GM12865 (cell line): ENCODE results near the gene SPRR1B.

Source experiments
- DNase-seq: peaks from one replicate; pipeline ENCODE4 v3.0.0; 2010; ENCODE audit warnings: low read depth
- H3K4me3 ChIP-seq: 2 replicates; pipeline ENCODE4 v1.5.1; 2011; ENCODE audit warnings: mild to moderate bottlenecking, low read depth, low read length, control low read depth
- CTCF ChIP-seq: IDR thresholded peaks from 2 replicates; pipeline ENCODE4 v1.5.1; 2011; ENCODE audit warnings: low read length, control low read depth, low read depth, inconsistent platforms; ENCODE audit not compliant: insufficient read depth; ENCODE audit errors: missing control alignments

SPRR1B gene

GRCh38 chr1:153023109-153023508 is 7.9 kb upstream of the SPRR1B start:
- TF ChIP-seq CTCF, result no peak
- DNase-seq, result no peak
- H3K4me3 ChIP-seq, result no peak overlapping the region

DNA sequence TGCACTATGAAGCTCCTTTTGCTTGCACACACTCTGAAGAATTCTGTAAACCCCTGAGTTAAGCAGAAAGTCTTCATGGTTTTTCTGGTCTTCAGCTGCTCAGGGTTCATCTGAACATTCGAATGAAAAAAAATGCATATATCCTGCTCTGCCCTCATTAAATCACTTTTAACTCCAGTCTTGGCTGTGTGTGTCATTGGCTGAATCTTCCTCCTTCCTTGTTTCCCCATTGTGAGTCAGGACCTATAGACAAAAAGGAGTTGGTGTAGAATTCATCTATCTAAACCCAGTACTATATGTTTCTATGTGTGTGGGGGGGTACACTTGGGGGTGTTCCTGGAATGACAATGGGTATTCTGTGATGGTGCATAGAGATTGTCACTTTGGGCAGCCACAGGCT is 6.6 kb upstream of the SPRR1B start:
- DNase-seq, result no peak
- no peak overlapping the region for H3K4me3 ChIP-seq
- no peak for TF ChIP-seq CTCF

DNA sequence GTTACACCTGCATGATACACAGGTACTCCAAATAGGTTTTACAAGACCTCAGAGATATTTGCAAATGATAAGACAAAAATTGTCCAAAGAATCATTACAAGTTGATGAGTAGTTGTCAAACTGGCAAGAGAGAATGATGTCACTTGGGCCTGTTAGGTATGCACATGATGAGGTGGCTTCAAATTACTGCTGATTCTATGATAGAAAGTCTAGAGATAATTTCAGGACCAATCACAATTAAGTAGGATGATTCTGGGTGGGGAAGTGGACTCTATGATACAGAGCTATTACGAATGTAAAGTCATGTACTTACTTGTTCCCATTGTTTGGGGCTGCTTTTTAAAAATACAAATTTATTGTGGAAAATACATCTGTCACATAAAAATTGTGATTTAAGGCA is 5.2 kb upstream of the SPRR1B start:
- no peak for DNase-seq
- H3K4me3 ChIP-seq, result no peak overlapping the region
- no peak for TF ChIP-seq CTCF

GRCh38 chr1:153028766-153029165 is 2.2 kb upstream of the SPRR1B start:
- TF ChIP-seq CTCF, result no peak
- no peak for DNase-seq
- no peak overlapping the region for H3K4me3 ChIP-seq

DNA sequence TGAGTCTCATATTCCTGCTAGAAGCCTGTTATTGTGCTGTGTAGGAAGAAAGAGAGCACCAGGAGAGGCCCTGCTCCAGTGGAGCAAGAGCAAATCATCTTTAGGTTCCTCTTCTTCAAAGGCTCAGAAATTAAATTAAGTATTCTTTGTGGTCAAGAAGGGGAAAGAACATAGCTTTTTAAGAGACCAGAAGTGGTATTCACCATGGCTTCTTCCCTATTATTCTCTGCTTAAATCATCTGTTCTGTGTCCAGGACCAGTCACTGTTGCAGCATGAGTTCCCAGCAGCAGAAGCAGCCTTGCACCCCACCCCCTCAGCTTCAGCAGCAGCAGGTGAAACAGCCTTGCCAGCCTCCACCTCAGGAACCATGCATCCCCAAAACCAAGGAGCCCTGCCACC is 1.1 kb downstream of the SPRR1B start:
- no peak overlapping the region for H3K4me3 ChIP-seq
- TF ChIP-seq CTCF, result no peak
- DNase-seq, result no peak

- peak; percentile 26 for DNase-seq
- no peak overlapping the region for H3K4me3 ChIP-seq
- TF ChIP-seq CTCF, result peak; percentile 24
Measured at GRCh38 chr1:153032677-153033308, 1.8 kb downstream of the SPRR1B start.

DNA sequence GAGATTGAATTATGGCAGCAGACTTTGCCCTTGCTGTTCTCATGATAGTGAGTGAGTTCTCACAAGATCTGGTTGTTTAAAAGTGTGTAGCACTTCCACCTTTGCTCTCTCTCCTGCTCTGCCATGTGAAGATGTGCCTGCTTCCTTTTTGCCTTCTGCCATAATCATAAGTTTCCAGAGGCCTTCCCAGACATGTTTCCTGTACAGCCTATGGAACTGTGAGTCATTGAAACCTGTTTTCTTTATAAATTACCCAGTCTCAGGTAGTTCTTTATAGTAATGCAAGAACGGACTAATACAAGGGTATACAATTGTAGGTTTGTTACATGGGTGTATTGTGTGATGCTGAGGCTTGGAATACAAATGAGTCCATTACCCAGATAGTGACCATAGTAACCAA is 4.2 kb downstream of the SPRR1B start:
- DNase-seq, result no peak
- TF ChIP-seq CTCF, result no peak
- H3K4me3 ChIP-seq, result no peak overlapping the region
